OCI-M2 (cell line): ENCODE results near the gene TEX55.
"Not testable (repeated sequence)": the region's sequence is repeated elsewhere in the genome, so short reads cannot be mapped to it uniquely, and the experiment has no call there.

Experiments used
- DNase-seq: peaks from one replicate; lab custom pipeline; 2025; ENCODE audit not compliant: unreplicated experiment; lab: John Stamatoyannopoulos, UW

TEX55 gene

DNA sequence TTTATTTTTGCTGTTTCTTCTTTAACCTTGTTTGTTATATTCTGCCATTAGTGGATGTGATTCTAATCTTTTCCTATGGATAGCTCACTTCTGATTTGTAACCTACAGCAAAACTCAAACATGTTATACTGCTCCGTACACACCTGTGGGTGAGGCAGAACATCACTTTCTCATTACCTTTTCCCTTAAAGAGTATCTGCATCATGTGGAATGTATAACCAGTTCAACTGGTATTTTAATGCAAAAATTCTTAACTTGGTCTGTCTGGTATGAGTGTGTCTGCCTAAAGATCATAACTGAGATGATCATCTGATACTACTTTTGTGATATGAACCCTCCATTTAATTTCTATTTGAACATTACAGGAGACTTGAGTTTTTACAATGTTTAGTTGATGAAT is 14.4 kb downstream of the TEX55 start:
- no peak for DNase-seq

DNA sequence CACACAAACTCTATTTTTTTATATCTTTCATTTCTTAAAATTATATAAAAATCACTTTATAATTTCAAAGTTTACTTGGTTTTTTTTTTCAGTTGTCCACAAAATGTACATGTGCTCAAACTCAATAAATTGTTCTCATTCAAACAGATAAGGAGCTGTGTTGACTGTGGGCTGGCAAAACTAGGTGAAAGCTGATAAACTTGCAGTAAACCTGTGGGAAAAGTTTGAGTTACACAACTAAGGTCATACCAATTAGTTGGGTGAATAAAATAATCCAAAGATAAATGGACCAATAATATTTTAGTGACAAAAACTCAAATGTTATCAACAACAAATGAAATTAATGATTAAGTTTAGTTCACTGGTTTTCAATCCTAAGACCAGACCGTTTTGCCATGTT is 14.8 kb downstream of the TEX55 start:
- no peak for DNase-seq

DNA sequence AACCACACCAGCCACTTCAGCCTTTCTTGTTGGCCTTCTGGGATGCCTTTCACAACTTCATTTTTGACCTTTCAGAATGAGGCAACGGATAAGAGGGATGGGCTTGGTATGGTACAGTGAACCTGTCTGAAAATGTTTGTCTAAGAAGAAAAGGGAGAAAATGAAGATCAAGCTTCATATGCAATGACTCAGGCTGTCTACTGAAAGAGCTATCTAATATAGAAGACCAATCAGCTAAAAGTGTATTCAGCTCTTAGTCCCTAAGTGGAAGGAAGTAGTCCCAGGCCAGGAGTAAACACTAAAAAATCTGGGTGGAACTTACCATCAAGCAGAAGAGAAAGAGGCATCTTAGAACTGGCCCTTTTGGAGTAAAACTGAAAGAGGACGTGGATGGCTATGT is 15.3 kb downstream of the TEX55 start:
- DNase-seq = no peak

DNA sequence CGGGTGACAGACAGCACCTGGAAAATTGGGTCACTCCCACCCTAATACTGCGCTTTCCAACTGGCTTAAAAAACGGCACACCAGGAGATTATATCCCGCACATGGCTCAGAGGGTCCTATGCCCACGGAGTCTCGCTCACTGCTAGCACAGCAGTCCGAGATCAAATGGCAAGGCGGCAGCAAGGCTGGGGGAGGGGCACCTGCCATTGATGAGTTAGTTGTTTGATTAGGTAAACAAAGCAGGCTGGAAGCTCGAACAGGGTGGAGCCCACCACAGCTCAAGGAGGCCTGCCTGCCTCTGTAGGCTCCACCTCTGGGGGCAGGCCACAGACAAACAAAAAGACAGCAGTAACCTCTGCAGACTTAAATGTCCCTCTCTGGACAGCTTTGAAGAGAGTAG is 18.8 kb downstream of the TEX55 start:
- DNase-seq = not testable (repeated sequence)

DNA sequence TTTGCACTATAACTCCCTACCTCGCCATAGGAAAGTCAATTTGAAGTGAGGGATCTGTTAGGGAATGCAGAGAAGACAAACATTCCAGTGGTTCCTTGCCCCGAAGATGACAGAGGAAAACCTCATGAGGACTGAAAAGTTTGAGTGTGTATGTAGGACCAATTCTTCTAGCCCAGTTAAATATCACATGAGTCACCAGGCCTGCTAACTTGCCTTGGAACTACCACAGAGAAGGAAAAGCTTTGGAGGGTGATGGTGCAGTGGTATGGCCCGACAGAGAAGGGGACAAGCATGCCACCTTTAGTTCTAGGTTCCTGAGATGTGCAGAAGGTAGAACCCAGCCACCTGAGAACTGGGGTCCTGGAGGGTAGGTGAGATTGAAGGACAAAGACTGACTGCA is 24.9 kb downstream of the TEX55 start:
- DNase-seq = no peak

DNA sequence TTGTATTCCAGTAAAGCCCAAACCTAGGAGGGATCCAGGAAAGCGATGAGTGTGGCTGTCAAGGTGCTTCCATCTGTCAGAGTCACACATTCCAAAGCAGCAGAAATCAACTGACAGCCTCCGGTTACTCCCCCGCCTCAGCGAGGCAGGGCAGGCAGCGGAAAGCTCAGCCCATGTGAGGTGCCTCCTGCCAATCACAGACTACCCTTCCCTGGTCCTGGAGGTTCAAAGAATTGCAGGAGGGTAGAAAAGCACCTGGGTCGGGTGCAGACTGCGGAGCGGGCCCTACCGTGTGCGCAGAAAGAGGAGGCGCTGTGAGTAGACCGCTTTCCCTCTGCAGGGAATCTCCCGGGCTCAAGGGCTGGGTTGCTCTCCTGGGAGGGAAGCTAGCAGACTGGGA is 27.4 kb downstream of the TEX55 start, which contains the start of gene UPK1B:
Gene UPK1B, plus strand, starts transcription at position 274 of the 400 bp plus-strand sequence. CDS start 13,144 bp downstream, outside the sequence.
- DNase-seq = no peak

DNA sequence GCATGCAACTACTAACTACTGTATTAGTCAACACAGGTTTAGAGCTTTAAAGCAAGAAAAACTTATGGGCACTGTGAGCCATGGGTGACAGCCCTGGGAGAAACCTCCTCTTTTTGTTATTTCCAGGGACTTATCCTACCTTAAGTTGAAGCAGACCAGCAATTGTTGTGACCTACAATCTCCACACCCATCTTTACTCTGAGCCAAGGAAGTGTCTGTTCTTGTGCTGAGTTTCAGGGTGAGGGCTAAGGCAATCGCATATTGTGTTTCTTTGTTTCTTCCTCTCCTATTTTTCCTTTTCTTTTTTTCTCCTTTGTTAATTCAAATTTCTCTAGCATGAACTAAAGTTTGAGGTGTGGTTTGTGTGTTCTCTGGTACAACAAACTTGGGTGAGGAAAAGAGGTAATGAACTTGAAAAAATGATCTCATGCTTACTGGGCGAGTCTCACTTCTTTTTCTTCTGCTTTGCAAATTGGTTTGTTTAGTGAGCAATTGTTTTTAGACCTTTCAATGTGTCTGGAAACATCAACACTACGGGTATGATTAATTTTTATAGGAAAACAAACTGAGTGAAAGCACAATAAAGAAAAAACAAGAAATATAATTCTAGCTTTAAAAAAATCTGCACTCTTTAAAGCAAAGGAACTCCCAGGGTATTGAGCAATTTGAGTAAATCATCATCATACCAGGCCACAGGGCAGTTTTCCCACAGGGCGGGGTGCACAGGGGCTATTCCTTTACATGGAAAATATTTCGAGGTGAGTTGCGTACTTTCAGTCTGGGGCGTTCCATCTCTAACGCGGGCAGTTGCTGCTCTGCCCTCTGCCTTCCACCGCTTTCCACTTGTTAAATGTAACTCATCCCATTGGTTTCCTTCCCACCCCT is 30.1 kb downstream of the TEX55 start:
- DNase-seq = no peak

DNA sequence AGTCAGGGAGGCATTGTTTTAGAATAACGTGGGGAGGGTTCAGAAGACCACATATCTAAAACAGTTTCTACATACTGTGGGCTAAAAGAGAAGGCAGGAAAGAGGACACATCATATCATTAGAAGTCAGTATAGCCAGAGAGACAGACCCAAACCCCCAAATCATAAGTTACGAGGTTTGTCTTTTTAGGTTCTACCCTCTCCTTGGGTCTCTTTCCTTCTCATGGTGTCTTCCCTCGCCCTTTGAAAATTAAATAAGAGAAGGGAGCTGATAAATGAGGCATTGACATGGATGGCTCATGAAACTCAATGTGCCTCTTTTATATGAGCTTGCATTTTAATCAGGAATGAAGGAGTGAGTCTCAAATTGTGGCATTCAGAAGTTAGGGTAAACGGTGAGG is 30.8 kb downstream of the TEX55 start:
- DNase-seq = no peak

DNA sequence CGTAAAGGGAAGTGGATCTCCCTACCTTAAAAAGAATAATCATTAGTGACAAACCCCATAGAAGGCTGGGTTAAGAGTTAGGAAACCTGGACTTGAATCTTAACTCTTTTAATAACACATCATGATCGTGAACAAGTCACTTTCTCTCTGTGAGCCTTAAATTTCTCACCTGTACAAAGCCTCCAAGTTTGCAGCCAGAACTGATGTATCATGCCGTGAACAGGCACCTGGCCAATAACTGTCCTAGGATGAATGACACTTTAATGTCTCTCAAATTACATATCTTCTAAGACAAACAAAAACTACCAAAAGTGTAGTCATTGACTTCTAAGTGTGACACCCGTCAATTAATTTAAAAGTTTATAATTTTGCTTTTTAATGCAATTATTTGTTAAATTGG is 31.4 kb downstream of the TEX55 start:
- no peak for DNase-seq

DNA sequence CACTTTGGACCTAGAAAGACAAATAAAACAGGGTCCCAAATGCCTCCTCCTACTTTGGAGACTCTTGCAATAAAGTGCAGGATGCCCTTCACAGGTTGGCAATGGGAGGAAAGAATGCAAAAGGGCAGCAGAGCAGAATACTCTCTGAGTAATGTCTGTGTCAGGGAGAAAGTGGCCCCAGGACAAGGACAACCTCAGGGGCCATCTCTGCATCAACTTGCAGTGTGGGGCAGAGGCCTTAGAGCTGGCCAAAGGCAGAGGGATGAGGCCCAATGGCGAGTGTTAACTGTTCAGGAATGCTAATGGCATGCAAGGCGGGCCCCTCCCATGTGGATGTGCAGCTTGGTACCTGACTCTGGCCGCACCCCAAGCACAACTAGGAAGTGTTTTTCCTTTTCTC is 35.8 kb downstream of the TEX55 start:
- no peak for DNase-seq

DNA sequence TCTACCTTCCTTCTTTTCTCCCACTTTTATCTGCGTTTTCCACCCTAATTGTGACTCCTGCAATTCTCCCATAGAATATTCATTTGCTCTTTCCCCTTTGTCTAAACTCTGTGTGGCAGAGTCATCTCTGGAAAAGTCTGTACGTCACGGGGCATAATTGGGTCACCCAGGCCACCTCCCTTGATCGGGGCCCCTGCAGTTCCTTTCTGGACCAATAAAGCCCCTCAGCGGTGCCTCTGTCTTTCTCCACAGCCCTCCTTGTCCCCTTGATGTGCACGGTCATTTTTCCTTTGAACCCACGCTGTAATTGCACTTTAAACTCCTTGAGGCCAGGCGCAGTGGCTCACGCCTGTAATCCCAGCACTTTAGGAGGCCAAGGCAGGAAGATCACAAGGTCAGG is 38.1 kb downstream of the TEX55 start:
- no peak for DNase-seq

DNA sequence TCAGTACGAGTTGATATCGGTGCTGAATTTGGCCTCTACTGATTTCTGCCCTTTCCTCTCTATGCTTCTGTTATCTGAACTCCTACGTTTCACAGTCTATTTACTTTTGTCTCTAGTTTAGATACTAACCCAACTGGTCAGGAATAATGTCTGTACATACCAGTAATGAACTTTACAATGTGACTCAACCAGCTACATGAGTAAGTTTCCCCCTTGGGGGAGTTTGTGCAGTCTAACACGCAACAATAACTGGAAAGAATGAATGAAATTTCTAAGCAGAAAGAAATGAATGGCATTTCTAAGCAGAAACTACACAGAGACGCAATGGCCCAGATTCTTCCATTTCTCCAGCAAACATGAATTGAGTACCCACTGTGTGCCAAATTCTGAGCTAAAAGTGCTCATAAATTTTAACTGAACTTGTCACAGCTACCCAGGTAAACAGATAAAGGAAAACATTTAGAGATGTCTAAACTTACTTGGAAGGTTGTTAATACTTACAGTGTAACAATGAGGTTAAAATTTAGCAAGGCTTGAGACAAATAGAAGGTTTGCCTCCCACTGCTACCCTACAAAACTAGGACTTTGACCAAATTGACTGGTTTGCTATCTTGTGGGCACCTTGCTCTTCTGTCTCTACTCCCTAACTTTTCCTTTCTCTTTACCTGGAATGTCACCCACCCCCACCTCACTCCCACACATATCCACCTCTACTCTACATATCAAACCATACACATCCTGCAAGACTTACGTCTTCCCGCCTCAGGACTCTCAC is 39.0 kb downstream of the TEX55 start:
- no peak for DNase-seq

DNA sequence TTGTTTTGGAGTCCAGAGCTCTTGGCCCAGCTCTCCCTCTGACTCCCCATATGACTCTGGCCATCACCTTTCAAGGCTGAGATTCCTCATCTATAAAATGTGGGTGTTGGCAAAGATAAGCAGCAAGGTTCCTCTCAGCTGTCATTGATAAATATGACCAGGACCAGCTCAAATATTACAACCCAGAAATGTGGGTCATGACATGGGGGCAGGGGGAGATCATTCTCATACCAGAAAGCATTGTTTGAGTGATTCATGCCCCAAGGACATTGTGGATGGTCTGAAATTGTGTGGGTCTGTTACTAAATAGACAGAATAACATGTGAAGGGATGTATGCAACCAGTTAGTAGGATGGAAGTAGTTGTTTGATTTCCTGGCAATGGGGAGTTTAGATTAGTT is 41.3 kb downstream of the TEX55 start:
- DNase-seq = no peak

DNA sequence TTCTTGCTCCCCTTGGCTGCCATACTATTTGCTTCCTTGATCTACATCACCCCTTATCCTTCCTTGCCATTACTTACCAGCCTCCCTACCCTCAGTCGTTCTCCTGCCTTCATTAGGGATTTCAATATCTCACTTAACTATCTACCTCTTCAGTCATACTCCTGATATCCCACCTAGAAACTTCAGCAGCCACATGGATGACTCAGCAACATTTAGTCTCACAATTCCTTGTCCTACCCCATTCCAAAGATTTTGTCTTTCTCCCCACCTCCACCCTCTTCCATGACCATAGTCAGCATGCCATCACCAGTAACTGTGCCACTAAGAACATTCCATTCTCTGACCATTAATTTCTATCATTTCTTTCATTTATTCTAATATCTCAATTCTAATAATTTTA is 45.8 kb downstream of the TEX55 start:
- DNase-seq = no peak

DNA sequence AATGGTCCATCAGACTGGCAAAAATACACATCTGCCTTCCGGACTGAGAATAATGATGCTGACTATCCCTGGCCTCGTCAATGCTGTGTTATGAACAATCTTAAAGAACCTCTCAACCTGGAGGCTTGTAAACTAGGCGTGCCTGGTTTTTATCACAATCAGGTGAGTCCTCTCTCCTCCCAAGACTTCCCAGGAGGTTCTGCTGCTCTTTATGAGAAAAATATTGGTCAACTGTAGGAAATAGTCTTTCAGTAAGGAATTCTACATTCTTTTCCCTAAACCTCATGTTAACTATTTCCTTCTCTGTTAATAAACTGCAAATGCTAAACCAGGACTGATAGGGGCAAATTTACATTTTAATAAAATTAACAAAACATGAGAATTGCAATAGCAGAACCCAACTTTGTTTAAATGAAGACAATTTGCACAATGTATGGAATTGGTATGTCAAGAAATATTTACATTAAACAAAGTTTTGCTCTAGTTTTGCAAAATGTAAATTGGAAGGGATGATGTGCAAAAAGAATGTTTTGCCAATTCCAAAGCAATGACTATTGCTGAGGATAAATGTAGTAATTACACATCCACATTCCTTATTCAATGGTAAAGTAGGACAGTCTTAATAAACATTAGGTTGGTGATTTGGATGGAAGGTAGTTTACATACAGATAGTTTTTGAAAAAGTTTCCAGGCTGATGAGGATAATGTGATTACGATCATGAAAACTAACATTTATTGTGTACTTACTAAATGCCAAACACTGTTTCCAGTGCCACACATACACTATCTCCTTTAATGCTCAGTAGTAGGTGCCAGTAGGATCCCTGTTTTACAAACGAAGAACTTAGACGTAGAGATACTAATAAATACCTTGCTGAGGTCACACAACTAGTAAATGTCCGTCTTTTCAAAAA is 48.5 kb downstream of the TEX55 start:
- DNase-seq = no peak

DNA sequence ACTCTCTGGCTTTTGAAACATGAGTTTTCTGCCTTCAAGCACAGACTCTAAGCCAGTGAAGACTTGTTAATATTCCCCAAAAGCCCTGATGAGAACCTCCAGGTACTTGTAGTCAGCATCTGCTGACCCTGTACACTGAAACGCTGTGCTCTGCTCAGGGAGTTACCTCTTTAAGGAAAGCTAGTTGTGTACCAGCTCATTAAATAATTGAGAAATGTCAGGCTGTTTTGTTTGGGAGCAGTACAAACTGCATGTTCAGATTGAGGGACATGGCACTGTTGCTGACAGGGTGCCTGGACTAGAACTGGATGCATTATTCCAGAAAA is 49.1 kb downstream of the TEX55 start:
- no peak for DNase-seq

DNA sequence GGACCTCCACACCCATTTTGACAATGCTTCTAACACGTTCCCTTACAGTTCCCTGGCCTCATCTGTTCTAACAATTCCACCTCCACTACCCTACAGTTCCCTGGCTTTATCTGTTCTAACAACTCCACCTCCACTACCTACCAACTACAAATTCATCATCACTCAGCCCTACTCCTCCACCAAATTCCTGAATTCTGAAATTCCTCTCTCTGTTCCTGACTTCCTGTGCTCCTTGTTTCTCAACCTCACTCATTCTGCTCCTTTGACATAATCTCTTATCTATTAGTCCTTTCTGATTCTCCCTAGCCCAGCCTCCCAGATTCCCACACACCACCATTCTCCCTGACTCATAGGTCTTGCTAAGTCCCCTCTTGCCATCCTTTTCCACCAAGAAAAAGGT is 49.9 kb downstream of the TEX55 start:
- DNase-seq = no peak
